Endothelial cell of umbilical vein (primary cell): Measurements from ENCODE around the gene SLC12A9. TPM values are rescaled to one million over a fixed set of nuclear protein-coding genes. Genes with fewer than 3 reads are reported as not detected.

Source experiments
- BruUV-seq: library from RNA; stranded (reverse); fragments of 400-500 nt; replicated peaks from 2 replicates; lab custom pipeline; 2021; lab: Mats Ljungman, UMichigan
- CTCF ChIA-PET: fragments of 300-600, 350-600 bp; sonication (Branson Sonifier 250); formaldehyde crosslinking; loops from one replicate; lab custom pipeline; 2021; ENCODE audit warnings: antibody characterized with exemption, inconsistent platforms; lab: Charles Lee
- POLR2A ChIA-PET: fragments of 300-600, 350-600 bp; sonication (Branson Sonifier 250); formaldehyde crosslinking; loops from one replicate; lab custom pipeline; 2021; ENCODE audit warnings: antibody characterized with exemption, inconsistent platforms; lab: Charles Lee
- DNase-seq: peaks from one replicate; pipeline ENCODE4 v3.0.0-alpha.2; 2011; ENCODE audit warnings: low read depth, low spot score
- FAIRE-seq: peaks from 2 replicates; lab custom pipeline; 2011; peaks lifted over from hg19 to GRCh38; lab: Jason Lieb, UNC
- H2AFZ ChIP-seq: 2 replicates; pipeline ENCODE4 v1.6.0; 2012; ENCODE audit warnings: low read depth, low read length, control low read depth, inconsistent platforms
- H3K27ac ChIP-seq: 2 replicates; pipeline ENCODE4 v1.5.1; 2011; ENCODE audit warnings: low read depth, mild to moderate bottlenecking, control low read depth, low read length, moderate library complexity; ENCODE audit not compliant: insufficient read depth
- H3K27me3 ChIP-seq, 2 experiments: 2 replicates each; pipeline versions ENCODE4 v1.6.0 to v1.6.1; 2011; ENCODE audit warnings: low read length in 2 of 2, mixed read lengths in 1 of 2; ENCODE audit not compliant: control insufficient read depth in 2 of 2, insufficient read depth in 2 of 2
- H3K36me3 ChIP-seq, 2 experiments: 2 replicates in 1 of 2; 3 replicates in 1 of 2; pipeline ENCODE4 v1.5.1; 2011; ENCODE audit warnings: low read length in 2 of 2, mild to moderate bottlenecking in 1 of 2, moderate library complexity in 1 of 2; ENCODE audit not compliant: control insufficient read depth in 2 of 2, insufficient read depth in 2 of 2; ENCODE audit errors: extremely low read depth in 1 of 2
- H3K4me1 ChIP-seq: 3 replicates; pipeline ENCODE4 v1.5.1; 2011; ENCODE audit warnings: mild to moderate bottlenecking, low read length; ENCODE audit not compliant: control insufficient read depth, insufficient read depth; ENCODE audit errors: extremely low read depth
- H3K4me2 ChIP-seq: 2 replicates; pipeline ENCODE4 v1.6.1; 2011; ENCODE audit warnings: low read length, control low read depth, mixed read lengths; ENCODE audit not compliant: insufficient read depth
- H3K4me3 ChIP-seq, 3 experiments: fragments of 200-600 bp in 1 of 3; sonication (generic), shearing (Covaris generic) in 1 of 3; replicated peaks in 1 of 3; 2 replicates each; pipeline ENCODE4 v1.5.1; 2011 to 2016; ENCODE audit warnings: control low read depth in 3 of 3, low read length in 3 of 3, mild to moderate bottlenecking in 2 of 3, inconsistent platforms in 1 of 3, low read depth in 1 of 3, moderate library complexity in 1 of 3; ENCODE audit not compliant: insufficient read depth in 1 of 3
- H3K79me2 ChIP-seq: 2 replicates; pipeline ENCODE4 v1.6.0; 2012; ENCODE audit warnings: low read length, inconsistent platforms; ENCODE audit not compliant: control insufficient read depth, insufficient read depth
- H3K9ac ChIP-seq: replicated peaks from 2 replicates; pipeline ENCODE3; 2011; ENCODE audit warnings: low read length, control low read depth; ENCODE audit not compliant: insufficient read depth; ENCODE audit errors: extremely low read depth
- H3K9me1 ChIP-seq: replicated peaks from 3 replicates; pipeline ENCODE4 v1.6.0; 2011; ENCODE audit warnings: mild to moderate bottlenecking, low read length; ENCODE audit not compliant: control insufficient read depth, insufficient read depth; ENCODE audit errors: extremely low read depth
- H3K9me3 ChIP-seq: replicated peaks from 2 replicates; pipeline ENCODE4 v1.5.1; 2012; ENCODE audit warnings: low read length, inconsistent platforms; ENCODE audit not compliant: control insufficient read depth, insufficient read depth
- H4K20me1 ChIP-seq: replicated peaks from 2 replicates; pipeline ENCODE3; 2011; ENCODE audit warnings: mild to moderate bottlenecking, low read length; ENCODE audit not compliant: control insufficient read depth, insufficient read depth; ENCODE audit errors: extremely low read depth
- CTCF ChIP-seq, 2 donors: IDR thresholded peaks; 1 replicate in 1 of 2; 2 replicates in 1 of 2; pipeline ENCODE4 v1.5.1; 2011; ENCODE audit warnings: low read length in 2 of 2, mild to moderate bottlenecking in 2 of 2, moderate library complexity in 2 of 2, control low read depth in 1 of 2, inconsistent platforms in 1 of 2, low read depth in 1 of 2; ENCODE audit not compliant: insufficient read depth in 1 of 2; ENCODE audit errors: extremely low read depth in 1 of 2
- EZH2 ChIP-seq: IDR thresholded peaks from 2 replicates; pipeline ENCODE4 v1.6.1; 2012; ENCODE audit warnings: borderline replicate concordance, low read depth, mild to moderate bottlenecking, moderate library complexity, low read length, inconsistent platforms; ENCODE audit not compliant: severe bottlenecking
- FOS ChIP-seq: IDR thresholded peaks from 2 replicates; pipeline ENCODE4 v1.6.1; 2011; ENCODE audit warnings: mild to moderate bottlenecking, low read length, moderate library complexity, borderline replicate concordance; ENCODE audit not compliant: insufficient read depth
- GATA2 ChIP-seq: IDR thresholded peaks from 2 replicates; pipeline ENCODE4 v1.7.0; 2011; ENCODE audit warnings: low read depth, mild to moderate bottlenecking, moderate library complexity, mixed read lengths, low read length; ENCODE audit not compliant: insufficient read length, insufficient read depth
- JUN ChIP-seq: IDR thresholded peaks from 2 replicates; pipeline ENCODE4 v1.6.1; 2011; ENCODE audit warnings: borderline replicate concordance, low read depth; ENCODE audit not compliant: insufficient read length, insufficient read depth
- MYC ChIP-seq: IDR thresholded peaks from one replicate; pipeline ENCODE4 v1.6.1; 2011; ENCODE audit warnings: mild to moderate bottlenecking, low read depth, low read length
- POLR2A ChIP-seq: IDR thresholded peaks from 2 replicates; pipeline ENCODE4 v1.6.1; 2012; ENCODE audit warnings: low read depth, mild to moderate bottlenecking, control low read depth, low read length
- POLR2AphosphoS5 ChIP-seq: IDR thresholded peaks from 2 replicates; pipeline ENCODE4 v1.6.1; 2012; ENCODE audit warnings: low read depth, mild to moderate bottlenecking, control low read depth, low read length, moderate library complexity; ENCODE audit not compliant: insufficient read depth
- dilution Hi-C: fragments of 300-500 bp; cut with MboI; formaldehyde crosslinking; loops from one replicate; pipeline ENCODE4 v1.15.0; 2019; ENCODE audit warnings: low sequenced_read_pairs; ENCODE audit not compliant: extremely low pct_ligation_motif_present
- intact Hi-C: fragments of 100-400 bp; cut with micrococcal nuclease; formaldehyde crosslinking; loops from one replicate; pipeline ENCODE4 v1.10.0; 2022
- polyA plus RNA-seq, 4 experiments: library from polyadenylated mRNA; depleted of rRNA in 3 of 4; stranded (reverse) in 3 of 4; unstranded in 1 of 4; fragments of >200 nt; gene quantifications; 2 replicates each; pipeline versions ENCODE4 v1.2.1 to v1.2.3, GENCODE V29; 2011 to 2012; ENCODE audit warnings: missing spikeins in 1 of 4
- total RNA-seq: library from RNA; stranded (reverse); gene quantifications from 2 replicates; pipeline ENCODE4 v1.2.3, GENCODE V29; 2021
- TF ChIP-seq, protein P1 (sequence below): IDR thresholded peaks from 2 replicates; pipeline ENCODE4 v1.6.1; 2011; ENCODE audit not compliant: insufficient read depth, insufficient read length

SLC12A9 gene
- total and polyA plus RNA-seq, 2 donors (not counting 3 experiments of a cell fraction or from before 2014, with no cell fraction given) = 35.0 to 37.0 TPM

GRCh38 chr7:100863406-100863950 is 11.0 kb downstream of the SLC12A9 start:
- TF ChIP-seq MYC (no peak), FOS (no peak), JUN (no peak), GATA2 (peak; percentile 72), POLR2A (peak; percentile 17), POLR2AphosphoS5 (peak; percentile 47), CTCF (IDR thresholded peaks at IDR 0.05; ENCODE audit: extremely low read depth in 1 of 2, insufficient read depth in 1 of 2, low read depth in 1 of 2, low read length in 2 of 2) (no peak), EZH2 (no peak)
- TF ChIP-seq, protein P1, sequence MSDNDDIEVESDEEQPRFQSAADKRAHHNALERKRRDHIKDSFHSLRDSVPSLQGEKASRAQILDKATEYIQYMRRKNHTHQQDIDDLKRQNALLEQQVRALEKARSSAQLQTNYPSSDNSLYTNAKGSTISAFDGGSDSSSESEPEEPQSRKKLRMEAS = no peak
- peak; percentile 99 for FAIRE-seq
- Histone ChIP-seq H3K9me3 (no peaks in the 10 kb centered on the region), H2AFZ (no peak overlapping the region), H3K36me3 (peaks cover 5 to 7% of the 10 kb centered on the region in 2 experiments), H3K27me3 (no peaks in the 10 kb centered on the region), H3K4me2 (no peak overlapping the region), H3K79me2 (peaks cover 15% of the 10 kb centered on the region), H3K9me1 (no peaks in the 10 kb centered on the region), H3K4me3 (no peak overlapping the region), H3K4me1 (peaks cover 36% of the 10 kb centered on the region), H3K27ac (peak overlapping the region; percentile 4), H4K20me1 (no peaks in the 10 kb centered on the region), H3K9ac (no peak overlapping the region)
- intact Hi-C loops = loop anchor here (10.0 kb wide), 1 partner anchor 279 kb away; the partner anchor contains the start of genes FBXO24 and LRCH4
- DNase-seq = peak; percentile 82
- no TSS peak for BruUV-seq
- POLR2A ChIA-PET = no interaction called here
- CTCF ChIA-PET = interaction anchor here (0.6 to 2.2 kb wide), 3 partner anchors 11 to 28 kb away, joined by 3 to 10 read pairs (median 5); partner anchors contain the start of genes SLC12A9 and SRRT
- dilution Hi-C loops = no loop called here
